GM18861 (cell line): ENCODE measurements around the gene TAC3.
"Not testable (repeated sequence)": the region's sequence is repeated elsewhere in the genome, so short reads cannot be mapped to it uniquely, and the experiment has no call there.

ENCODE experiments used
- ATAC-seq: cut with Tn5 transposase; IDR thresholded peaks from one replicate; pipeline ENCODE4 v1.9.1; 2021; ENCODE audit not compliant: unreplicated experiment

Gene TAC3

DNA sequence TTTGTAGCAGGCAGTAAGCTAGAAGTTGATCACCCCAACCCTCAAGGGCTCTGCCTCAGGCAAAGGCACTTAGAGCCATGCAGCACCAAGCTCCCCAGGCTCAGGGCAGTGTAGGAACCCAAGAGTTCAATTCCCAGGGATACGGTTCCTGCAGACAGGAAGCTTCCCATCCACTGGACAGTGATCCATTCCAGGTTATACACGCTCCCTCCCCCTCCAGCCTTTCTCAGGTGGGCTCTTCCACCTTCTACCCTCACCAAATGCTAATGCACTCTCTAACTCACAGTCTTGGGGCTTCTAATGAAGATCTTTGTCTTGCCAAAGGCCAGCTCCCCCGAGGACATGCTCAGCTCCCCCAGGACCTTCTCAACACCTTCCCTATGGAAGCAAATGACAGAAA lies 20.9 kb upstream of the TAC3 start:
- ATAC-seq: no peak

DNA sequence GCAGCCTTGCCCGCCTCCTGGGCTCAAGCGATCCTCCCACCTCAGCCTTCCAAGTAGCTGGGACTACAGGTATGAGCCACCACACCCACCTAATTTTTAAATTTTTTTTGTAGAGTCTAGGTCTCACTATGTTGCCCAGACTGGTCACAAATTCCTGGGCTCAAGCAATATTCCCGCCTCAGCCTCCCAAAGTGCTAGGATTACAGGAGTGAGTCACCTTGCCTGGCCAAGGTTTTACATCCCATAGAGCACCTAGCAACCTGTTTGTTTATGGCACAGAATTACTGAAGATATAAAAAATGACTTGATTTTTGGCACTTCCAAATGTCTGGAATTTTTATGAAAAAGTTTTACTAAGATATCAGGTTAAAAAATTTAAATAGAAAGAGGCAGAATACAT lies 17.1 kb upstream of the TAC3 start:
- ATAC-seq: no peak

DNA sequence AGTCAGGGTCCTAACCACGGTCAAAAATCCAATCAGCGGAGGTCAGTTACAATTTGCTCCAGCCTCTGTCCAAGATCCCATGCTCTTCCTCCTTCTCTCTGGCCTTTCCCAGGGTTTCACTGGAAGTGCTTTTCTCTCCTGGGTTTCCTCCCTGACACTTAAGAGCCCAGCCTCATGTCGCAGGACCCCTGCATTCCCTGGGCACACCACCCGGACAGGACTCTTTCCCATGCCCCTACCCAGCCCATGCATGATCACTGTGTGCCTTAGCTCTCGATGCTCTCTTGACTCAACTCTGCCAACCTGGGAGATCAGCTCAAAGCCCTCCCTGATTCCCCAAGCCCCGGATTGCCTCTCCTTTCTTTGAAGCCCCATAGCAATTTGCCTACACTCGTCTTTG lies 15.5 kb upstream of the TAC3 start:
- no peak for ATAC-seq

DNA sequence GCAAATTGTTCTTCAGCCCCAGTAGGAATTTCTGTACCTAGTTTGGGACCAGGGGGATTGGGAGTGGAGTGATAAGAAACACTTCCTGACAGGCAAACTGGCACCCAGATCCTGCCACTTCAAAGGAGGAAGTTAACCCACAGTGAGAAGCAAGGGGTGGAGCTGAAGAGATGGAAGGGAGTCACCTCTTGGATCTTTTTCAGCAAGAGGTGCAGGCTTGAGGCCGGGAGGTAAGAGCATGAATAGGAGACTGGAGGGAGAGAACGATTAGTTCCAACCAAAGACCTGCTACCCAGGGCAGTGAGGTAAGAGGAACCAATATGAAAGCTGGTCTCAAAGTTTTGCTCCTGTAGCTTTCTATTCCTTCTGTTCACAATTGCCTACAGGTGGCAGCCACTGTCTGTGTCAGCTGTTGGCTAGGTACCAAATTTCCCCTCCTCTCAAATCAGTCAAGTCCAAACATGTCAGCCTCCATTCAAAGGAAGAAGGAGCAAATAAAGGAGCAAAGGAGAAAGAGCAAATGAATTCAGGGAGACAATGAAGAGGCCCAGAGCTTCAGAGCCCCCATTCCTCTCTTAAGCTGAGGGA lies 14.9 kb upstream of the TAC3 start:
- ATAC-seq: peak; percentile 51

DNA sequence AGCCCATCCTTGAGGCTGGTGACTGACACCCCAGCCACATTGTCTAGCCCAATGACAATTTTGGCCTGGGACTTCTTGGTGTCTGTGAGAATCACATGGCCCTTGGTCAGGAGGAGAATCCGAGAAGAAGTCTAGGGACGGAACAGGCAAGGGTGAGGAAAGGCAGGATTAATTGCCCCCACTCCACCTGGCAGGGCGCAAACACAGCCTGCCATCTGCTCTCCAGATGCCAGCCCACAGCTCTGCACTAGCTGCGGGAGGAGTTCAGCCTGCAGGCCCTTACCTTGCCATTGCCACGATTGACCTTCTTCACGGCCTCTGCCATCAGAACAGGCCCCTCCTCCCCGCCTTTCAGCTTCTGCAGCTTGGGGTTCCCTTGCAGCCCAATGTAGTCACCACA lies 13.1 kb upstream of the TAC3 start:
- no peak for ATAC-seq

DNA sequence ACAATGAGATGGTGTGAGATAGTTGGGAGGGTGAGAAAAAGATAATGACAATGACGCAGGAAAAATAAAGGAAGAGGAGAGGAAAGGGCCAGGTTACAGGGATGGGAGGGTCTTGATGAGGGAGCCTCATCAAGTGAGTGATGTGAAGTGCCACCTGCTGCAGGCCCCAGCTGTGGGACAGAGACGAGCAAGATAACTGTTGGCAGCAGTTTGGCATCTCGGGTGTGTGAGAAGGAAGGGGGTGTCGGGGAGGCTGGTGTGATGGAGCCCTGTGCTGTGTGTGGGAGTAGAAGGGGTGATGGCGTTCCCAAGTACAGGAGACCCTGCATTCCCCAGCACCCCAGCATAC lies 11.4 kb upstream of the TAC3 start:
- no peak for ATAC-seq

DNA sequence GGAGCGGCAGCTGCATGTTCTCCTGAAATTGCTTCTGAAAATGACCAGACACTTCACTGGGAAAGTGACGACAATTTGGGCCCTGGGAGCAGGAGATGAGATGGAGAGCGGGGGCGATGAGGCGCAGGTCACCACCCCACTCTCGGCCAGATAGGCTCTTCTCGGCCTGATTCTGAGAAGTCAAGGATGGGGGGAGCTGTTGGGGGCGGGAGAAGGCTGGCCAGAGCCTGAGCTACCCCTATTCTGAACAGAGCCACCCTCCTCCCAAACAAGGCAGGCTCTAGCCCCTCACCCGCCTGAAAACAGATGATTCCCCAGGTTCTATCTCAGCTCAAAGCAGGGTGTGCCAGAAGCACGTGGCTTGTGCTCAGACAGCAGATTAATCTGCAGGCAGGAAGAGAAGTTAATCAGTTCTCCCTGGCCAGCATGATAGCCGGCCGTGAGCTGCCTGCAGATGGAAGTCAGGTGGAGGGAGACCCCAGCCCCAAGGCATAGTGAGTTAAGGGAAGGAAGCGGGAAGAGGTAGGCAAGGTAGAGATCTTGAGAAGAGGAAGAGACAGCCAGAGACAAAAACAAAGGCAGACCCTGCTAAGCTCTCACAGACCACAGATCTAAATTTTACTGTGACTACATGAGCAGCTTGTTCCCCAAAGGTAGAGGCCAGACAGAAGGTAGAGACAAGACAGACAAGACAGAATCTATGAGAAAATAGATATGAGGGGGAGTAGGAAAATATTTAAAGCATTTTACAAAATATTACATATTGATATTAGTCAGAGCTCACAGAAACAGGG lies 10.9 kb upstream of the TAC3 start:
- no peak for ATAC-seq

DNA sequence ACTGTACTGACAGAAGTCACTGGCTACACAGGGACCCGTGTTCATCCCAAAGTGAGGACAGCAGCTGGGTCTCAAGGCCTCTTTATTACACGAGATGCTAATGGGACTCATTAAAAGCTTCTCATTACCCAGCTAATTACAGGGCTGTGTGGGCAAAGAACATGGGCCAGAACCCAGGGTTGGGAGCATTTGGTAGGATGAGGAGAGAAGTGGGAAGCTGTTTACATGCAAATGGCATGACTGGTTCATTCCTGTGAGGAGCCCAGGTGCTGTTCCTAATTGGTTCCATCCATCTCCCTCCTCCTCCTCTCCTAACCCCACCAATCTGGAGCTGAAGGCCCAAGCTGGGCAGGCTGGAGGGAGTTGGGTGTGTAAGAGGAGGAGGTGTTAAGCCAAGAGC lies 8.9 kb upstream of the TAC3 start:
- no peak for ATAC-seq

DNA sequence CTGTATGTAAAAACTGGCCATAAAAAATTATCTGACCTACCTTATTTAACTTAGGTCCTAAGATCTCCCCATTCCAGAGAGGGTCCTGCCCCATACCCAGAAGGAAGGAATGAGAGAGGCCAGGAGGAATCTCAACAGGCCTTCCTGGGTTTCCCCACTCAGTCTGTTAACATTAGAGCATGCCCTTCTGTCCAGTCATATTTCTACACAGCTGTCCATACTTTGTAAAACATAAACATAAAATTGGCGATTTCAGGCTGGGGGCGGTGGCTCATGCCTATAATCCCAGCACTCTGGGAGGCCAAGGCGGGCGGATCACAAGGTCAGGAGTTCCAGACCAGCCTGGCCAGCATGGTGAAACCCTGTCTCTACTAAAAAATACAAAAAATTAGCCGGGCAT lies 6.0 kb upstream of the TAC3 start:
- ATAC-seq: not testable (repeated sequence)

DNA sequence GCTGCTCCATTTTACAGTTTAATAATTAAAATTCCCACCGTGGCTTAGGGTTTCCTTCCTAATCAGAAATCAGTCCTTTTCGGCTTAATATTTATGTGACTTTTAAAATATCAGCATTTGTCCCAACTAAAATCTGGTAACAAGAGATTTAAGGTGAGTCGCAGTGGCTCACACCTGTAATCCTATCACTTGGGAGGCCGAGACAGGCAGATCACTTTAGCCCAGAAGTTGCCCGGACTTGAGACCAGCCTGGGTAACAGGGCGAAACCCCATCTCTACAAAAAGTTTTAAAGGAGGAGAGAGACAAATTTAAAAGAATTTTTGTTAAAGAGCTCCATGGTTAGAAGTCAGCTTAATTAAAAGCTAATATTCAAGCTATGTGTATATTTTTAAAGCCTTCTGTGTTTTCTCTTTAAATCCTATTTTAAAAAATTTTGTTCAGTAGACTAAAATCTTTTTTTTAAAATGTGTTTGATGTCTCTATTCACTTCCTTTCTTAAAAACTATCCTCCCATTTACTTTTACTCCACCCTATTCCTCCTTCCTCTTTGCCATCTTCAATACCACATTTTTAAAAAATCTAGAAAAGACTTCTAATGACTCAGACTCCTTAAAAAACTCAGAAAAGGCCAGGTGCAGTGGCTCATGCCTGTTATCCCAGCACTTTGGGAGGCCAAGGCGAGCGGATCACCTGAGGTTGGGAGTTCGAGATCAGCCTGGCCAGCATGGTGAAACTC lies 3.8 kb upstream of the TAC3 start:
- no peak for ATAC-seq

DNA sequence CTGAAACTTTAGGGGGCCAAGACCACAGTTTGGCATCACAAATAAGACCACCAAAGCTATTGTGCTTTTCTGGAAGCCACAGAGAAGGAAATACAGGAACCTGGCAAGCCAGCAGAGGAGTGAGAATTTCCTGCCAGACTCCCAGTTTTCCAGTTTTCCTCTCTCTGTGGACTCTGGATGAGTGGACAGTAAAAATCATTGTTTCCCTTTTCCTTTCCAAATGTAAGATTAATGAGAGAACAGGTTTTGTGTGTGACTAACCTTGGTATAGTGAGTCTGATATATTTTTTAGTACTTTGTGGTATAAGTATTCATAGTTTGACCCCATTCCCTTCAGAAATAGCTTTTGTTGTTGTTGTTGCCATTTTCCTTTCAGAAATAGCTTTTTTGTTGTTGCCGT lies 2.6 kb upstream of the TAC3 start:
- no peak for ATAC-seq

DNA sequence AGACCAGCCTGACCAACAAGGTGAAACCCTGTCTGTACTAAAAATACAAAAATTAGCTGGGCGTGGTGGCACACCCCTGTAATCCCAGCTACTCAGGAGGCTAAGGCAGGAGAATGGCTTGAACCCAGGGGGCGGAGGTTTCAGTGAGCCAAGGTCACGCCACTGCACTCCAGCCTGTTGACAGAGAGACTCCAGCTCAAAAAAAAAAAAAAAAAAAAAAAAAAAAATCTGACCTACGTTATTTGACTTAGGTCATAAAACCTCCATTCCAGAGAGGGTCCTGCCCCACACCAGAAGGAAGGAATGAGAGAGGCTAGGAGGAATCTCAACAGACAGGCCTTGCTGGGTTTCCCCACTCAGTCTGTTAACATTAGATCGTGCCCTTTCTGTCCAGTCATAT lies 2.0 kb upstream of the TAC3 start:
- not testable (repeated sequence) for ATAC-seq

DNA sequence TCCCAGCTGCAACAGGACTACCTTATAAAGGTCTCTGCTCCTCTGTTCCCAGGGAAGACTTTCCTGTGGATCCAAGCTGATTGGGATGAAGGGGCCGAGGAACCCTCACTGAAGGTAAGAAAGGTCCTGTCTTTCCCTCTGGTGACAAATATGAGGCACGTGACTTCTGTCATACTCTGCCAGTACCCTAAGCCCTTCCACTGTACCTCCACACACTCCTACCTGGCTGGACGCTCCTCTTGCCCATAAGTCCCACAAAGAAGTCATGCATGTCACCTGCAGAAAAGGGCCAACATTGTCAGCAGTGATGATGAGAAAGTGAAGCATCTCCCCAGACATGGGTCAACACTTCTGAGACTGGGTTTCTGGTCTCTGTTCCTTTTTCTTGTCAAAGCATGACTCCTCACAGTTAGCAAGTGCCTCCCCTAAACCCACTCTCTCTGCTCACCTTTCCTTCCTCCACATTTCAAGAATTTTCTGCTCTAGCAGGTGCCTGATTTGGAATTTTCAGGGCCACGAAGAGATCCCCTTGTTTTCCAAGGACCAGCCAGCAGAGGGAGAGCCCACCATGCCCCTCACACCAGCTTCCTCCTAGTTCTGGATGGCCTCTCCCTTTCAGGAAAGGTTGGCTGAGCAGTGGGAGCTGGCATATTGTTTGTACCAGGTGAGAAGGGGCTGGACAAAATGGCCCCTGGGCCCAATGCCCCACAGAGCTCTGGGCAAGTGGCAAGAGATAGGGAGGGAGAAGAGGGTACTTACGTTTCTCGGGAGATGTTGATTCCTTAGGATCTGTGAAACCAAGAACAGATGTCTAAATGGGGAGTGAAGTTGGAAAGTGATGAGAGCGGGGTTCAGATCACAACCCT lies 3.5 kb downstream of the TAC3 start:
- peak; percentile 58 for ATAC-seq

DNA sequence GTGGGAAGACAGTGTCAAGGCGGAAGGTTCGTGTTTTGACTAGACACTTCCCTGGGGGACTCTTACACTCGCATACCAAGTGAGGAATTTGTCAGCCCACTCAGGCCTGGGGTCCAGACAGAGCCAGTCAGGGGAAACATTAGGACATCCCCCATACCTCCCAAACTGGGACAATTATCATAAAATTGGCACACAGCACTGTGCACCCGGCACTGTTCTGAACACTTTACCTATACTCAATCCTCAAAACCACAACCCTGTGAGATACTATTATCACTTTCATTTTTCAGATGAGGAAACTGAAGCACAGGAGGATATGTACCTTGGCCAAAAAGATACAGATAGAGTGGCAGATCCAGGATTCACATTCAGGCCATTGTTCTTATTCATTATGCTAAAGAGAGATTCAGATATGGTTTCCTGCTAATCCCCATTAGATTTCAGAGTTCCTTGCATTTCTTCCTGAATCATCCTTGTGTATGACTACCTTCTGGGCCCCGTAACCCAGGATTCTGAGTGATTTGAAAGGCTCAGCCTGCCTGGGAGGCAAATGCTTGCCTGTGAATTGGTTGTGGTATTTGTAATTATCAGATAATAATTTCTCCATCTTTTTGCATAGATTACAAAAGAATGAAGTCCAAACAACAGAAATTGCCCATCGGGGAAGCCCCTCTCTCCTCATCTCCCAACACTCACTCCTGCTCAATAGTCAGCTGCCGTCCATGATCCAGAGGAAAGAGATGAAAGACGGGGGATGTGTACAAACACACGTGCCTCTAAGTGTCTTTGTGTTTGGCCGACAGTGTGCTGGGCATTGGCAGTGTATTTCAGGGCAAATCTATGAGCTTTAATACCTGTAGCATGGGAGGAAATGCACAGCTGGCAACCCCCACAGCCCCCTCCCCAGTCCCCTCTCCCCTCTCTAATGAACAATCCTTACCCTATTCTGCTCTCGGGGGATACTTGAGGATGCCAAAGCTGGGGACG lies 4.6 kb downstream of the TAC3 start:
- no peak for ATAC-seq

DNA sequence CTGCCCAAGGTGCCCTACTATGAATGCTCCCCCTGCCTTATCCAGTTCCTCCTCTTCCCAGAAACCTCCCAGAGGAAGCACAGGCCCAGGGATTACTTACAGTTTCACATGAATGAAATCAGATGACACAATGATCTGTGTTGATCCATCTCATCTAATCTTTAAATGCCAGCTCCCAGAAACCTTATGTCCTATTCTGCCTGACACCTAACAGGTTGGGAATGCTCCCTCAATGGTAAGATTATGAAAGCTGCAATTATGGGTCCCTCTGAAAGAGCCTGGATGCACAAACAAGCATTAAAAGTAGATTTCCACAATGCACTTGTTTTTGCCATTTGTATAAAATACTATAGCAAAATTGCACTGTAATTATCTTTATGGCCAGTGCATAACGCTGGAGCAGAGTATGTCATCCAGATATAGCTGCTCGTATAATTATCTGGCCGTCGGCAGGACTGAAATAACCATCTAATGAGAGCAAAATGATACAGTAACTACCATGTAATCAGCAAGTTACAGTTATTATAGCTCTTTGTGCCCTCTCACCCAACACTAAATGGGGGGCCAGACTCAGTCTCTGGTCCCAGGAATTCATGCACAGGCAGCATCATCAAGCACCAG lies 5.6 kb downstream of the TAC3 start:
- no peak for ATAC-seq

DNA sequence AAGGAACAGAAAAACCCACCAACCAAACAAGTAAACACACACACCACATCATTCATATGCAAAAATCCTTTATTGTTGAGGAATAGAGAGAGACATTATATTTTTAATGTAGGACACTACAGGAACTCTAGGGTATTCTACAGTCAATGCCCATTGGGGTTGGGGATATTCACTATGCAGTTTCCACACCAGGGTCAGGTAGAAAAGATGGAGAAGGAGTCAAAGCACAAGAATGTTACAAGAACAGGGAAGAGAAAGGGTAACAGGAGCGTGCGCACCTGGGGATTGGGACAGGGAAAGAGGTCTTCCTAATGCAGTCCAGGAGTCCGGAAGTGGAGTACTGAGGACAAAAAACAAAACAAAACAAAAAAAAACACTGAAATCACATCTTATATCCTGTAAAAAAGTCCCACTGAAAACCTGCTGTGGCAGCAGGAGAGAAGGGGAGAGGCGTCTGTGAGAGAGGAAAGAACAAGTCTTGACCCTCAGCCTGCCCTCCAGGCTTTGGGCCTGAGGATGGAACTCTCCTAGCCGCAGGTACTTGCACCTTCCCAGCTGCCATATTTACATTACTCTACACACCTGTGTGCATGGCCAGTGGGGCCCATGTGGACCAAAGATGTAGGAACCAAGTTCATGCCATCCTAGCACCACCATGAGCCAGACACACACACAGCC lies 6.2 kb downstream of the TAC3 start:
- no peak for ATAC-seq

DNA sequence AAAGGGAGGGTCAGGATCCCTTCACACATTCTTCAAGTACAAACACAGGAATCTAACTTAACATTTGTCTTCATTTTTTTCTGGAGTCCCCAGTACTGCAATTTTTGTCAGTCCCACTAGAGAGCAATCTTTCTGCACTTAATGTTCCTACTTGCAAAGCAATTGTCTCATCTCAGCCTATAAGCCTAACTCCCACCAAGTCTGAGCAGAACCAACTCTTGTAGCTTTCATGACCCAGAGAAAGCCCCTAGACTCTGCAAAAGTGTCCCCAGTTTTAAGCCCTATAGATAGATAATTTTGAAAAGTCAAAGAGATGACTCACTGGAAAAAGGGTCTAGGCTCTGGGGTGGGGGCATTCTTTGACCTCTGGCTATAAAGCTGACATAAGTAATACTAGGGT lies 8.2 kb downstream of the TAC3 start:
- no peak for ATAC-seq

DNA sequence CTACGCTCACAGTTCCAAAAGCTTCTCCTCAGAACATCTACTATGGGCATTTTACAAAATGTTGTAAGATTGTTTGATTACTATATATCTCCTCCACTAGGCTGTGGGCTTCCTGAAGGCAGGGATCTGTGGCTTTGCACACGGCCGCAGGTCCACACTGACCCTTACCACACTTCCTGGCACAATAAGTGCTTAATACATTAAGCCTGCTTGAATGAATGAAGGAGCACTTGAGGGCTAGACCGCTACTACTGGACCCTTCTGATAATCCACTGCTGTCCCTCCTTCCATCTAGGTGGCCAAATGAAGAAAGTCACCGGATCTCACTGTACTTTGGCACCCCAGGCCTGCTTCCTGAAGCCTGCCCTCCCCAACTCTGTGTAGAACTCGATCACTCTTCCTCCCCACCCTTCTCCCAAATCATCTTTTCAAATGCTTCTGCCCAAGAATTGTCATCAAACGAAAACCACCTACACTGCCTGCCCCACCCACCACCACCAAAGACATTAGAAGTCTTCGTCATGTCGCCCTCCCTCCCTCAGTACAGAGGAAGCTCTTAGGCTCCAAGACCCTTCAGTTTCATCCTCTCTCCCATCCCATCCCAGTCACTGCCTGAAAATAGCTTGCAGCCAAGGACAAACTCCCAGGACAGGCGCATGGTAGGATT lies 9.4 kb downstream of the TAC3 start:
- ATAC-seq: no peak
